H1 (cell line): ENCODE data around the gene HELQ. TPM values are rescaled to one million over a fixed set of nuclear protein-coding genes. Genes with fewer than 3 reads are reported as not detected.

ENCODE experiments used
- polyA plus RNA-seq, 7 experiments: library from polyadenylated mRNA; depleted of rRNA in 3 of 7; stranded (reverse) in 5 of 7; unstranded in 2 of 7; fragments of >200 nt in 5 of 7; fragments of 200-250 nt in 2 of 7; gene quantifications; 1 replicate in 5 of 7; 2 replicates in 1 of 7; 4 replicates in 1 of 7; pipeline versions ENCODE4 v1.2.1 to v1.2.3, GENCODE V29; 2011 to 2013; ENCODE audit warnings: missing spikeins in 2 of 7, mixed read lengths in 2 of 7
- total RNA-seq: library from RNA; stranded (reverse); fragmentation: NEBNext Ultra II Directional; extraction: Animal tissue kit (Norgen Biotek cat#: 25700); gene quantifications from 2 replicates; pipeline ENCODE4 v1.2.1, GENCODE V29; 2021
- TF ChIP-seq, protein P1 (sequence below): IDR thresholded peaks from 2 replicates; pipeline ENCODE4 v1.6.1; 2012; ENCODE audit warnings: low read length, inconsistent platforms

The HELQ gene
- total and polyA plus RNA-seq, 2 of the 8 experiments (the other 6 are each of a cell fraction or from before 2014, with no cell fraction given) = 4.7 to 9.0 TPM

DNA sequence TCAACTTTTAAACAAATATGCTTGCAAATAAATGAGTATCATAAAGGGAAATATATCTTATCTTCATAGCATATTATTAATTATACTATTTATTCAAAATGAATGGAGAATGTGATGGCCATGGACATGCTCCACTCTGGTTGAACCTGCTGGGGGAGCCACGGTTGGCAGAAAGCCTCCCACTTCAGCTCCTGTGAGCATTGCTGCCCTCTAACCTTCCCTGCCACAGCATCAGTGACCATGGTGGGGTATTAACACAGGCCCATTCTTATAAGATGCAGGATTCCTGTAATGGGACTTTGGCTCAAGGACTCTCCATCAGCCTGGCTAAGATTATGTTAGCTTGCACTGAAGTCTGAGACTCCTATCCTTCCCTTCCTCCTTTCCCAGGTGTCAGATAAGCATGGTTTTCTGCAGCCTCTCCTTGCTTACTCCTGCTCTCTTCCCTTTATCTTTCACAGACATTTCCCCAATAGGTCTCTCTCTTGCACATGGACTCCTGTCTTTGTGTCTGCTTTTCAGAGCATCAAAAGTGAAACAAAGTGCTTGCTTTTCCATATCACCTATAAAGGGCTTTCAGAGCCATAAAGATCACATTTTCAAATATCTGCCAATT is 34.2 kb upstream of the HELQ start (continued):
- TF ChIP-seq, protein P1, sequence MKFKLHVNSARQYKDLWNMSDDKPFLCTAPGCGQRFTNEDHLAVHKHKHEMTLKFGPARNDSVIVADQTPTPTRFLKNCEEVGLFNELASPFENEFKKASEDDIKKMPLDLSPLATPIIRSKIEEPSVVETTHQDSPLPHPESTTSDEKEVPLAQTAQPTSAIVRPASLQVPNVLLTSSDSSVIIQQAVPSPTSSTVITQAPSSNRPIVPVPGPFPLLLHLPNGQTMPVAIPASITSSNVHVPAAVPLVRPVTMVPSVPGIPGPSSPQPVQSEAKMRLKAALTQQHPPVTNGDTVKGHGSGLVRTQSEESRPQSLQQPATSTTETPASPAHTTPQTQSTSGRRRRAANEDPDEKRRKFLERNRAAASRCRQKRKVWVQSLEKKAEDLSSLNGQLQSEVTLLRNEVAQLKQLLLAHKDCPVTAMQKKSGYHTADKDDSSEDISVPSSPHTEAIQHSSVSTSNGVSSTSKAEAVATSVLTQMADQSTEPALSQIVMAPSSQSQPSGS = no peak
- TF ChIP-seq, all 59 proteins: peak for 1
